Pancreas (tissue), 10 donors: ENCODE results near the gene GTF2F2. TPM values are rescaled to one million over a fixed set of nuclear protein-coding genes. Genes with fewer than 3 reads are reported as not detected.

Source experiments
- ATAC-seq, 4 donors: fragments of 200-7000 bp; cut with Tn5 transposase; one replicate each; pipeline versions ENCODE4 v1.8.0 to v1.9.1; 2020; ENCODE audit warnings: mild to moderate bottlenecking in 4 of 4, moderate library complexity in 4 of 4
- DNase-seq, 6 donors: peaks; one replicate each; pipeline ENCODE4 v3.0.0-alpha.2; 2020
- FAIRE-seq: peaks from 2 replicates; lab custom pipeline; 2012; peaks lifted over from hg19 to GRCh38; lab: Jason Lieb, UNC
- H3K27ac ChIP-seq, 4 donors: fragments of 200-600 bp; sonication (generic); 1 replicate in 3 of 4; 2 replicates in 1 of 4; pipeline versions ENCODE4 v1.5.0 to v1.8.0; 2020
- H3K27me3 ChIP-seq, 4 donors: fragments of 200-600 bp; one replicate each; pipeline ENCODE4 v1.8.0; 2021
- H3K36me3 ChIP-seq, 3 donors: fragments of 200-600 bp; sonication (generic) in 1 of 3; one replicate each; pipeline versions ENCODE4 v1.5.0 to v1.8.0; 2020 to 2021
- H3K4me1 ChIP-seq, 3 donors: fragments of 200-600 bp; one replicate each; pipeline ENCODE4 v1.8.0; 2021
- H3K4me3 ChIP-seq, 4 donors: fragments of 200-600 bp; sonication (generic) in 2 of 4; one replicate each; pipeline versions ENCODE4 v1.5.0 to v1.8.0; 2020 to 2021
- H3K9me3 ChIP-seq, 4 donors: fragments of 200-600 bp; one replicate each; pipeline ENCODE4 v1.8.0; 2021
- CTCF ChIP-seq, 4 donors: fragments of 200-600 bp; sonication (generic) in 3 of 4; IDR thresholded peaks; one replicate each; pipeline versions ENCODE4 v1.5.0 to v1.8.0; 2021; ENCODE audit warnings: antibody characterized with exemption in 4 of 4
- WGBS, 2 donors: extraction: QIAGEN DNeasy Blood & Tissue Kit; methylation state at CpG; one replicate each; pipeline ENCODE4 v1.1.7; 2013; 5-methylcytosine and 5-hydroxymethylcytosine counted together
- intact Hi-C, 3 donors: fragments of 100-400 bp; cut with DNase I; formaldehyde crosslinking; loops; one replicate each; pipeline versions ENCODE4 v1.11.1 to v1.14.2; 2022
- polyA plus RNA-seq, 2 donors: library from polyadenylated mRNA; stranded (reverse); fragments of 200-250 nt; gene quantifications; one replicate each; pipeline ENCODE4 v1.2.3, GENCODE V29; 2013
- total RNA-seq, 6 donors: library from RNA; stranded (reverse); fragmentation: NEBNext Ultra II Directional in 4 of 6; extraction: Animal tissue kit (Norgen Biotek cat#: 25700) in 4 of 6; gene quantifications; one replicate each; pipeline versions ENCODE4 v1.2.1 to v1.2.4, GENCODE V29; 2021 to 2023
- donor health status: healthy with polysubstance abuse.
- donor health status: DM: no; HTN: no; CAD: no; lungs with moderate emphysema.
- donor health status: DM: no; HTN: no; CAD: no.
- donor health status: control.
- donor health status: control.
- donor health status: Bipolar disorder and iron deficiency.
- donor health status: DM: yes; HTN: yes; CAD: no.
- donor health status: DM: no; HTN: no; CAD: no.
- donor health status: DM: no; HTN: no; CAD: no.
- donor health status: DM: yes; HTN: yes; CAD: no.

Gene GTF2F2
- total and polyA plus RNA-seq, 8 donors, result 6.0 to 8.6 (median 7.7) TPM

- ATAC-seq (no peak), FAIRE-seq (no peak)
- 80 to 84% methylated on average over 3 of the region's 3 CpGs for WGBS, 2 donors
These were observed 129.4 kb downstream of the GTF2F2 start for GRCh38 chr13:45249662-45250061.

GRCh38 chr13:45254396-45254795, 134.1 kb downstream of the GTF2F2 start:
- Histone ChIP-seq H3K9me3 (no peaks in the 10 kb centered on the region), H3K4me1 (no peaks in the 10 kb centered on the region), H3K27ac (no peak overlapping the region), H3K4me3 (no peak overlapping the region), H3K36me3 (no peaks in the 10 kb centered on the region), H3K27me3 (no peaks in the 10 kb centered on the region)
- no peak for TF ChIP-seq CTCF (IDR thresholded peaks at IDR 0.05)
- ATAC-seq (no peak), FAIRE-seq (no peak), DNase-seq (no peak)
- 96 to 99% methylated on average over 2 of the region's 2 CpGs for WGBS, 2 donors
- intact Hi-C loops, result no loop called here

More at GRCh38 chr13:45249662-45250061, 129.4 kb downstream of the GTF2F2 start:
- Histone ChIP-seq H3K27ac (no peak overlapping the region), H3K4me3 (no peak overlapping the region), H3K4me1 (peaks cover 0 to 3% (median 0%) of the 10 kb centered on the region in 3 donors), H3K9me3 (no peaks in the 10 kb centered on the region), H3K27me3 (no peaks in the 10 kb centered on the region), H3K36me3 (no peaks in the 10 kb centered on the region)
- TF ChIP-seq CTCF (IDR thresholded peaks at IDR 0.05), result no peak
- no peak for DNase-seq
- intact Hi-C loops, result no loop called here

- no peak for TF ChIP-seq CTCF (IDR thresholded peaks at IDR 0.05)
- WGBS, 2 donors, result 91 to 98% methylated on average over 1 of the region's 1 CpG
- no peaks in the 10 kb centered on the region for H3K9me3 ChIP-seq
- intact Hi-C loops, result no loop called here
- no peak overlapping the region for H3K4me3 ChIP-seq
- FAIRE-seq, result peak; percentile 93
- no peaks in the 10 kb centered on the region for H3K36me3 ChIP-seq
- no peak overlapping the region for H3K27ac ChIP-seq
- no peak for DNase-seq
- H3K4me1 ChIP-seq, result no peaks in the 10 kb centered on the region
- H3K27me3 ChIP-seq, result no peaks in the 10 kb centered on the region
- ATAC-seq, result no peak
These were observed 135.1 kb downstream of the GTF2F2 start for GRCh38 chr13:45255247-45255987.

- Histone ChIP-seq H3K27ac (no peak overlapping the region), H3K4me3 (no peak overlapping the region), H3K27me3 (no peaks in the 10 kb centered on the region), H3K9me3 (no peaks in the 10 kb centered on the region), H3K4me1 (no peaks in the 10 kb centered on the region), H3K36me3 (no peaks in the 10 kb centered on the region)
- 85 to 86% methylated on average over 1 of the region's 1 CpG for WGBS, 2 donors
- ATAC-seq, result no peak
- intact Hi-C loops, result no loop called here
- DNase-seq, result no peak
- no peak for TF ChIP-seq CTCF (IDR thresholded peaks at IDR 0.05)
- peak; percentile 59 for FAIRE-seq
These were observed 135.9 kb downstream of the GTF2F2 start for GRCh38 chr13:45256254-45256653.

- no peak for TF ChIP-seq CTCF (IDR thresholded peaks at IDR 0.05)
- Histone ChIP-seq H3K4me1 (no peaks in the 10 kb centered on the region), H3K4me3 (no peak overlapping the region), H3K27me3 (no peaks in the 10 kb centered on the region), H3K9me3 (no peaks in the 10 kb centered on the region), H3K27ac (no peak overlapping the region), H3K36me3 (no peaks in the 10 kb centered on the region)
- 94 to 98% methylated on average over 4 of the region's 4 CpGs for WGBS, 2 donors
- no peak for FAIRE-seq
- ATAC-seq, result no peak
- intact Hi-C loops, result no loop called here
- no peak for DNase-seq
These were observed 137.5 kb downstream of the GTF2F2 start for GRCh38 chr13:45257638-45258333.
